ENCODE results near the gene STEAP4.

GRCh38 chr7:88346357-88346756 lies 39.7 kb upstream of the STEAP4 start:
- TF ChIP-seq, protein P1, sequence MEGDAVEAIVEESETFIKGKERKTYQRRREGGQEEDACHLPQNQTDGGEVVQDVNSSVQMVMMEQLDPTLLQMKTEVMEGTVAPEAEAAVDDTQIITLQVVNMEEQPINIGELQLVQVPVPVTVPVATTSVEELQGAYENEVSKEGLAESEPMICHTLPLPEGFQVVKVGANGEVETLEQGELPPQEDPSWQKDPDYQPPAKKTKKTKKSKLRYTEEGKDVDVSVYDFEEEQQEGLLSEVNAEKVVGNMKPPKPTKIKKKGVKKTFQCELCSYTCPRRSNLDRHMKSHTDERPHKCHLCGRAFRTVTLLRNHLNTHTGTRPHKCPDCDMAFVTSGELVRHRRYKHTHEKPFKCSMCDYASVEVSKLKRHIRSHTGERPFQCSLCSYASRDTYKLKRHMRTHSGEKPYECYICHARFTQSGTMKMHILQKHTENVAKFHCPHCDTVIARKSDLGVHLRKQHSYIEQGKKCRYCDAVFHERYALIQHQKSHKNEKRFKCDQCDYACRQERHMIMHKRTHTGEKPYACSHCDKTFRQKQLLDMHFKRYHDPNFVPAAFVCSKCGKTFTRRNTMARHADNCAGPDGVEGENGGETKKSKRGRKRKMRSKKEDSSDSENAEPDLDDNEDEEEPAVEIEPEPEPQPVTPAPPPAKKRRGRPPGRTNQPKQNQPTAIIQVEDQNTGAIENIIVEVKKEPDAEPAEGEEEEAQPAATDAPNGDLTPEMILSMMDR (IDR thresholded peaks at IDR 0.05; ENCODE audit: low read depth, low read length, missing input control): no peak
- TF ChIP-seq SP1 (IDR thresholded peaks at IDR 0.05) (no peak), FOXA1 (IDR thresholded peaks at IDR 0.05) (no peak), JUND (IDR thresholded peaks at IDR 0.05) (no peak)

All from liver (tissue), 3 donors.